Right hindlimb (tissue), 1 donor: ENCODE data around the gene CPNE6.

ENCODE experiments used
- DNase-seq: peaks from one replicate; pipeline ENCODE4 v3.0.0-alpha.2; 2018

CPNE6 gene

DNA sequence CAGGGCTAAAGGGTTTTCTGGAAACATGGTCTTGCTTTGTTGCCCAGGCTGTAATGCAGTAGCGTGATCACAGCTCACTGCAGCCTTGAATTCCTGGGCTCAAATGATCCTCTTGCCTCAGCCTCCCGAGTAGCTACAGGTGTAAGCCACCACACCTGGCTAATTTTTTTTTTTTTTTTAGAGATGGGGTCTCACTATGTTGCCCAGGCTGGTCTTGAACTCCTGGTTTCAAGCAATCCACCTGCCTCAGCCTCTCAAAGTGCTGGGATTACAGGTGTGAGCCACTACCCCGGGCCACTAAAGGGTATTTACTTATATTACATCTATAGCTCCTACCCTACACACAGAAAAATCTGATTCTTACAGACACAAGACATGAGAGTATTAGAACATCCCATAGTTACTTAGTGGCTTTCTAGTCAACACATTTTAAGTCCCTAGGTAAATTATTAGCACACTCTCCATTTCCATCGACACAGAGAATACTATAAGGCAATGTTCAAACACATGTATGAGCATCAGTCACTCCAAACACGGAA lies 37.0 kb downstream of the CPNE6 start:
- DNase-seq: no peak

- DNase-seq: no peak
These were observed 38.7 kb downstream of the CPNE6 start for GRCh38 chr14:24110060-24110459.

DNA sequence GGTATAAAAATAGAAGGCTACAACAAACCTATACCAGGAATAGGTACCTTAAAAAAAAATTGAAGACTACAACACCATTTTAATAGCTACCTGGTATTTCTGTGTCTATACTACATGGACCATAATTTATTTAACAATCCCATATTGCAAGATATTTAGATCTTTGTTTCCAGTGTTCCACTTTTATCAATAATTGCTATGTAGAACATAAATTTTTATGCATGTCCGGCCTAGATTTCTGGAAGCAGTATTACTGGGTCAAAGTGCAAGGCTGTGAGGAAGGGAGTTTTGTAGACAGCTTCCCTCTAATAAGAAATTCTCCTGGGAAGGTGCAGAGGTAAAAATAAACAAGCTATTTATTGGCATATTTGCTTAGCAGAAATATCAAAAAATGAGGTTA lies 39.2 kb downstream of the CPNE6 start:
- no peak for DNase-seq

DNA sequence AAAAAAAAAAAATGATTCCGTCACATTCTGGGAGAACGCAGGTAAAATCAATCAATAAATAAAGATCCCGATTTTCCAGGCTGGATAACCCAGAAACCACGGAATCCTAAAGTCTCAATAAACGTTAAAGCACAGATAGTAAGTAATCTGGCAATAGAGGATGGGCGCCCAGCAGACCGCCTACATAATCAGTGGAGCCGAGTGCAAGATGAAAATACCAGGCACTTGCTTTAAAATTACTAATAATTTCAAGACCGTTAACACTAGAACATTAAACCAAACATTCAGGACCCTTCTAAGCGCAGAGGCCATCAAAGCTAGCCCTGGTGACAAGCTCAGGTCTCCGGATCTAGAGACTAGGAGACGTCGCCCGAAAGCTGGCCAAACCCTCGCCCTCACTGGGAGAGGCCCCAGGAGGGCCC lies 42.0 kb downstream of the CPNE6 start:
- no peak for DNase-seq

GRCh38 chr14:24113801-24114531 lies 42.6 kb downstream of the CPNE6 start:
- peak; percentile 88 for DNase-seq

DNA sequence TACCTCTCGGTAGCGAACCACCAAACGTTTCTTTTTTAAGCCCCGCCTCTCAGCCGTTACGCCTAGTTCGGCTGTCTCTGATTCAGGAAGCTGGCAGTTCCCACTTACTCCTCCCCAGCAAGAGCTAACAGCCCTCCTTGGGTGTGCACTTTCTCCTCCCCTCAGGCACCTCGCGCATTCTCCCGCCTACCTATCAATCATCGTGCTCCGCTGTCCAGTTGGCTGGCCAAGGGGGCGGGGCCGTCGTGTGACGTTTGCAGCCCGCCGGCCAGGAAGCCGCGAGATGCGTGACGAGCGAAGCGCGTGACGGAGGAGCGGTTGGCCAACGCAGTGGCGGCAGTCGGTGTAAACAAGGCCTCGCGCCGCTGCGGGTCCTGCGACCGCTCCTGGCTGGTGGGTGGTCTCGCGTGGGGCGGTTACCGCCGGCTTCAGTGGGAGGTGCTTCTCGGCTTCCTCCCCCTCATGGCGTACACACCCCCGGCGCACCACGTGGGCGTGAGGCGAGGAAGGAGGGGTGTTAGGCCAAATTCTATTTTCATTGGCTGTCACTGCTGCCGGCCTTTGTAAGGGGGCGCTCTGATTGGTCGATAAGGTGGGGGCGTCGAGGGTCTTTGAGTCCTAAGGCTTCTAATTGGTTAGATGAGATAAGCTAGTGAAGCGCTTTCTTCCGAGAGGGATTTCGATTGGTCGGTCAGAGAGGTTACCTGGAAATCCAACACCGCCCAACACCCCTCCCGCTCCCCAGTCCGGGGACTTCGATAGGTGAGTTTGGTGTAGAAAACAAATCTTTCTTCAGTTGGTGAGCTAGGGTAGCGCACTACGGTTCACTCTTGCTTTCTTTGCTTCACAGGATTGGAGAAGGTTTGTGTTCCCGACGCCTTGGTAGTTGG lies 43.4 kb downstream of the CPNE6 start, which contains the start of the genes DCAF11 and NRL:
TSS of gene DCAF11 (plus strand) at position 246 of the 890 bp plus-strand sequence. CDS start 818 bp downstream, outside the sequence.
TSS of gene NRL (minus strand) at position 418 of the 890 bp plus-strand sequence. CDS start 32,101 bp downstream, outside the sequence.
- peak; percentile 99 for DNase-seq

- DNase-seq: no peak
These were observed 44.2 kb downstream of the CPNE6 start for GRCh38 chr14:24115422-24116127.

- no peak for DNase-seq
These were observed 44.9 kb downstream of the CPNE6 start for GRCh38 chr14:24116128-24116814.

GRCh38 chr14:24117179-24117578 lies 45.8 kb downstream of the CPNE6 start:
- no peak for DNase-seq

DNA sequence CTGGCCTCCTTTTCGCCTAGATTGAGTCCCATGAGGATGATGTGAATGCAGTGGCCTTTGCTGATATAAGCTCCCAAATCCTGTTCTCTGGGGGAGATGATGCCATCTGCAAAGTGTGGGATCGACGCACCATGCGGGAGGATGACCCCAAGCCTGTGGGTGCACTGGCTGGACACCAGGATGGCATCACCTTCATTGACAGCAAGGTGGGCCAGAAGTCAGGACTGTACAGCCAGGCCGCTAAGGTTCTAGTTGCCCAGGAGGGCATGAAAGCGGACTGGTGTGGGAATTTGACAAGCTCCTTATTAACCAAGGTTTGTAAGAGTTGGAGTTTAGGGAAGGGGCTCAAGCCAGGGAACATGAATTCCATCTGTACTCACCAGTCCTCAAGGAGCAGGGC lies 48.3 kb downstream of the CPNE6 start:
- no peak for DNase-seq

- no peak for DNase-seq
These were observed 49.8 kb downstream of the CPNE6 start for GRCh38 chr14:24121210-24121609.

- no peak for DNase-seq
These were observed 51.1 kb downstream of the CPNE6 start for GRCh38 chr14:24122416-24122815.

DNA sequence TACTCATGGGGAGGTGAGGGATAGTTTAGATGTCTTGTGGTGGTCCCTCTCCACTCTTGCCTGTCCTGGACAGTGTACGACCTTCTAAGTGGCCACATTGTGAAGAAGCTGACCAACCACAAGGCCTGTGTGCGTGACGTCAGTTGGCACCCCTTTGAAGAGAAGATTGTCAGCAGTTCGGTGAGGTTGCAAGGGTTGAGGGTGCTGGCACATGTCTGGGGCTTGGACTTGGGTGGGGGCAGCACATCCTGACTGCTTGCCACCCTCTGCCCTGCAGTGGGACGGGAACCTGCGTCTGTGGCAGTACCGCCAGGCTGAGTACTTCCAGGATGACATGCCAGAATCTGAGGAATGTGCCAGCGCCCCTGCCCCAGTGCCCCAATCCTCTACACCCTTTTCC lies 51.5 kb downstream of the CPNE6 start:
- no peak for DNase-seq

DNA sequence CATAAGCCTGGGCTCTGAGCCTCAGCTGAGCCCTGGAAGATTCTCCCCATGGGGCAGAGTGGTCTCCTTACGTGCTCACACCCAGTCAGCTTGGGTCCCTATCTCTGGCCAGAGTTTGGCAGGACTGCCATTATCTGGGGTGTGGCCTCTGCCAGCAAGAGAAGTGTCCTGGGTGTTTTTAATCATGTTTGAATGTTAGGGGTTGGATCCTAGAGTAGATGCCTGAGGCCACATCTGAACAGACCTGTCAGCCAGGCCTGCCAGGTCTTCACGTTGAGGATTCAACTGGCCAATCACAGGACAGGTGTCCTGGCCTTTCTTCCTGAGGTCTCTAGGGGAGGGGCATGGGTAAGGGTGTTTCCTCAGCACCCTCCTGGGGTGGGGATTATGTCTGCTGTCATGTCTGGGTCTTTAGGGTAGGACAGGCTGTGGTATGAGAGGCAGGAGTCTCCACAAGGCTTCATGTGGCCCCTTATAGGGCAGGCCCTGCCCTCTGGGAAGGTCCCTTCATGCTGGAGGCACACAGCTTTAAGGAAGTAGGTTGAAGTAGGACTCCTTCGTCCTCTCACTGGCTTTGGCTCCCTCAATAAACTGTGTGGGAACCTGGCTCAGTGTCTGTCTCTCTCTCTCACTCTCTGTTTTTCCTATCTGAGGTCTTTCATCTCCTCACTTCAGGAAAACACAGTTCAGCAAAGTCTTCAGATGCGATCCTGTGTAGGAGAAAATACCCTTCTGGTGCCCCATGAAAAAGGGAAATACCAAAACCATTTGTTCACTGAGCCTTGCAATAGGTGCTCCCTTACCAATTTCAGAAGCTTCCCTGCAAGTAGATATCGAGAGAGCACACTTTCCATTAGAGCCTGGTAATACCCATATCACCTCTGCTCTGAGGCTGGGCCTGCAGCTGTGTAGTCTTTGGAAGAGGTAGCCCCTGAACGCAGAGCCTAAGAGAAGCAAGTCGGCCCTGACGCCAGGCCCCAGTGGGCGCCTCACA lies 52.4 kb downstream of the CPNE6 start:
- DNase-seq: no peak

DNA sequence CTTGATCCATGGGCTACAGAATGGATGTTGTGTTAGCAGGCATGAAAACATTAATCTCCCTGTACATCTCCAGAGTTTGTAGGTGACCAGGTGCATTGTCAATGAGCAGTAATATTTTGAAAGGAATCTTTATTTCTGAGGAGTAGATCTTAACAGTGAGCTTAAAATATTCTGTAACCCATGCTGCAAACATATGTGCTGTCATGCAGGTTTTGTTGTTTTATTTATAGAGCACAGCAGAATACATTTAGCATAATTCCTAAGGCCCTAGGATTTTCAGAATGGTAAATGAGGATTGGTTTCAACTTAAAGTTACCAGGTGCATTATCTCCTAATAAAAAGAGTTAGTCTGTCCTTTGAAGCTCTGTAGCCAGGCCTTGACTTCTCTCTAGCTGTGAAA lies 55.6 kb downstream of the CPNE6 start:
- no peak for DNase-seq

DNA sequence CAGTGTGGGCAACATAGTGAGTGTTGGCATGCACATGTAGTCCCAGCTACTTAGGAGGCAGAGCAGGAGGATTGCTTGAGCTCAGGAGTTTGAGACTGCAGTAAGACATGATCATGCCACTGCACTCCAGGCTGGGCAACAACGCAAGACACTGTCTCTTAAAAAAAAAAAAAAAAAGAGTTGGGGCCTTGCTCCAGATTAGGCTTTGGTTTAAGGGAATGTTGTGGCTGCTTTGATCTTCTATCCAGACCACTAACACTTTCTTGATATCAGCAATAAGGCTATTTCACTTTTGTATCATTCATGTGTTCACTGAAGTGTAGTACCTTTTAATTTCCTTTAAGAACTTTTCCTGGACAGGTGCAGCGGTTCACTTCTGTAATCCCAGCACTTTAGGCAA lies 56.3 kb downstream of the CPNE6 start:
- DNase-seq: no peak
